ACHN (cell line): Measurements from ENCODE around the gene EGFR.
A peak's percentile ranks its signal among the peaks of the same experiment; 100 is the strongest.

Experiments
- DNase-seq: peaks from one replicate; pipeline ENCODE4 v3.0.0-alpha.2; 2015
- in situ Hi-C: cut with HindIII; loops from 2 replicates; pipeline ENCODE4 v1.10.0; 2017; ENCODE audit warnings: low sequenced_read_pairs, low pct_ligation_motif_present, low pct_unique_long_range_greater_than_20kb

The EGFR gene

DNA sequence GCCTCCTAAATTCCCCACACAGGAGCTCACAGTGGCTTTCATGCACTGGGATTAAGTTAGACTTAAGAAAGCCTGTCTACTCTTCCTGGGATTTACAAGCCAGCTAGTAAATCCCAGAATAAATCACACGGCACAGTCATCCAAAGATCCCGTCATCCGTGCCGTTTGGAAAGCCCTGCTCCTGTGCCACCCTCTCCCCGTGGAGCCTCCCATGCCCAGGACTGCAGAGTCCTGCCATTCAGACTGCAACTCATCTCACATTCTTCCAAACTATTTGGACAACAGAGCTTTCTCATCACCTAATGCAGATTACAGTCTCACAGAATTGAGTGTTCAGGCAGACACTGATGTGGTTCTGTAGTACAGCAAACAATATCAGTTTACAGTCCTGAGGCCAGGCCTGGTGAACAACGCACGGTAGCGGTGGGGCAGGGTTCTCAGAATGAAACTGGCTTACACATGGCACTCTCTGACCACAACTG, 166.5 kb downstream of the EGFR start:
- DNase-seq, result no peak
- in situ Hi-C loops, result no loop called here

DNA sequence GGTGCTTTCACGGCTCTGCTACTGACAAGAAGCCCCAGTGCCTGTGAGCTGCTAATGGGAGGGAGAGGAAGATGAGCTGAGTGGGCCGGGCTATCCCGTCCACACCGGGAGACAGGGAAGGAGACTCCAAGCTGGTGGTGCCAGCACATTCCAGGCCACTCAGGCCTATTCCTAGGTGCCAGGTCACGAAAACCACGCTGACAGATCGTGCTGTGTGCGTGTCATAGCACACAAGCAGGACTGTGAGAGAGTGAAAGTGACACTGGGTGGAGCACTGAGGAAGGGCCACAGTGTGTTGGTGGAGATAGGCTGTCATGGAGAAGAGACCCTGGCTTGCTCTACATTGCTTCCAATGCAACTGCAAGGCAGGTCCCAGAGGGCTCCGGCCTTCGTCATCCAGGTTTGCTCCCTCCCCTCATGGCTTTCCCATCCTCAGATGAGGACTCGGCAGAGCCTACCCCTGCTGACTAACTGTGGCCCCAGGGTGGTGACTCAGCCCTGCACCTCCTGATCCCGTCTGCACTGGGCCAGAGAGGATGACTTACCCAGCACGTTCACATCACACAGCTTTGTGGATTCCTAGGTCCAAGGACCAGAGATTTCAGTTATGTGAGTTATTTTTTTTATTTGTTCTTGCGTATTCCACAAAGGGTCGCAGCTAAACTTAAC, 167.3 kb downstream of the EGFR start:
- in situ Hi-C loops, result no loop called here
- peak; percentile 97 for DNase-seq

DNA sequence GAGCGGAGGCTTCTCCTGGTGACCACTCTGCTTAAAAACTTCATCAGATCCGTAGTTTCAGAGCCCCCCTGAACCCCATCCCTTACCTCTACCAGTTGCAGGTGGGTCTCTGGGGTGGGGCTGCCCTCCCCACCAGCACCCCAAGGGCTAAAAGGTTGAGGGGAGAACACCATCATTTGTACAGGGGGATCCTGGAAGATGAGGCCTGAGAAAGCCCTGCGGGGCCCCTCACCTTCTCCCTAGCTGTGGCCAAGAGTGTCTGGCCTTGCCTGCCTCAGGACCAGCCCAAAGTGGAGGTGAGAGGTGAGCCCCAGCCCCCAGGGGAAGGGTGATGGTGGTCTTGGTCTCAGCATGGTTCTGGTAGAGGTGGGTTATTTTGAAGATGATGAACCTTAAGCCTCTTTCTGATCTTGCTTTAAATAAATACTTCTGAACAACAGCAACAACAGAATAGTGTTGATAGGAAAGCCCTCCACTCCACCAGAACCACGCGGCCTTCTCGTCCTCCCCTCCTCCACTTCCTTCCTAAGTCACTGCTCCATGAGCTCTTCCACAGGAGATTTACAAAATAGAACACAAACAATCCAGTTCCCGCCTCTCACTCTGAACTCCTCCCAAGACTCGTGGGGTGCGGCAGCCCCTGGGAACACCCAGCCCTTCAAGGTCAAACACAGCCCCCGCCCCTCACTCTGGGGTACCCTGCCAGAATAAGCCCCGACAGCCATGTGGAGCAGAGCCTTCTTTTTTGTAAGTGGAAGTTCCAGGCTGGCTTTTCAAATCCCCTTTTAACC, 169.1 kb downstream of the EGFR start:
- in situ Hi-C loops, result no loop called here
- DNase-seq, result no peak

DNA sequence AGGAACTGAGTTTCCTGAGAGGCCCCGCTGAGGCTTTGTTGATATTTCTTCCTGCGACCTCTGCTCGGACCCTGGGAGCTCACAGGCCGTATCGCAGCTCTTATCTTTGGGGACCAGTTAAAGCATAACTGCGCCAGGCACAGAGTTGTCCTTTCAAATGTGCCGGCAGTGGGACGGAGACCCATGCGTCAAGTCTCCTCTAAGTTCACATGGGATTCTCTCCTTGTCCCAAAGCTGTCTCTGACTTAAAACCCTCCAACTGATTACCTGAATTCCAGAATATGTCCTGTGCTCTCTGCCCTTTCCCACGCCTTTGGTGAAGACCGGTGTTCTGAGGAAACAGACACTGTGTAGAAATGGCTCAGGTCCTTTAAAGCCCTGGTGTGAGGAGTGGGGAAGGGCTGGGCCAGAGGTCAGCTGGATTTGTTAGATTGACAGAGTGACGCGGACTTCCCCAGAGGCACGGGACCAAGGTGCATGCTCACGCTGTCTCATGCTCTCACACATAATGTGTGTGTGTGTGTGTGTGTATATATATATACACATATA, 169.8 kb downstream of the EGFR start:
- no peak for DNase-seq
- in situ Hi-C loops, result no loop called here

DNA sequence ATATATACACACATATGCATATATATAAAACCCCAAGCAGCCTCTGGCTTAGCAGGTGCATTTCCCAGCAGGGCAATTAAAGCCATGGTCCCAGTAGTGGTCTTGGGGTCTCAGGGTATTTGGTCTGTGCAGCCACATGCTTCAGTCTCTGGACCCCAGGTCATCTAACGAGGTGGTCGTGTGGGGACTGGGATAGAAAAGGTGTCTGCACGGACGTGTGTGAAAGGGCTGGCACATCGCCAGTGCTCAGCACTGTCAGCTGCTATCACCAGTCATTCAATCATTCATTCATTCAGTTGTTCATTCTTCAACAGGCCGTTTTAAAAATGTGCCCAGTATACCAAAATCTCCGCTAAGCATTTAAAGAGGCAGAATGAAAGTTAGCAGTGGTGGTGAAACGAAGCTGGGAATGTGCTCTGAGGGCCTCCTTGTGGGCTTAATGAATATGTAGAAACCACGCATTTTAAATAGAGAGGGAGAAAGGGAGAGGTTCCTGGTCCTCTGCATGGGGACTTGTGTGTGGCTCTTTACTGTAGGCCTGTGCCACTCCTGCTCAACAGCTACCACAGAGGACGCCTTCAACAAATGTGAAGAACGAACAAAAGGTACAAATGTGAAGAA, 170.4 kb downstream of the EGFR start:
- no peak for DNase-seq
- in situ Hi-C loops, result no loop called here

DNA sequence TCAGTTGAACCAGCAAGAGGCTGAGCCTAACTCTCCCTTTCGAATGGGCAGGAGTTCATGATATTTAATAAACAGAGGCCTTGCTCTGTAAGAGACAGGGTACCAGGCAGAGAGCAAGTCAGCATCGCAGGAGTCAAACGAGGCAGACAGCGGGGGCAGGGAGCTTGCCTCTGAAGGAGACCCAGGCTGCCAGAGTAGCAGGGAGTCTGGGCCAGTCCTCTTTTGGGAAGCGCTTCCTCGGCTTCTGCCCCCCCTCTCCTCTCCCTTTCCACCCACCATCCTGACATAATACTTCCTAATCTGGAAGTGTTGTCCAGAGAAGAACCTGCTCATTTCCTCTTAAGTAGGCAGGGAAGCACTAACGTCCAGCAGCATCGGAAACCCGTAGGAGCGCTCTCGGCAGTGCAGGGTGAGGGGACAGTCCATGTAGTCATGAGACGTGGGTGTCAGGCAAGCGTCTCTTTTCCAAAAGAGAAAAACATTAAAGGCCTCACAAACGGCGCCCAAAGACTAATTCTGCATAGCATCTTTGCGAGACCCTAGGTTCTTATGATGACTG, 171.1 kb downstream of the EGFR start:
- DNase-seq, result no peak
- in situ Hi-C loops, result no loop called here

DNA sequence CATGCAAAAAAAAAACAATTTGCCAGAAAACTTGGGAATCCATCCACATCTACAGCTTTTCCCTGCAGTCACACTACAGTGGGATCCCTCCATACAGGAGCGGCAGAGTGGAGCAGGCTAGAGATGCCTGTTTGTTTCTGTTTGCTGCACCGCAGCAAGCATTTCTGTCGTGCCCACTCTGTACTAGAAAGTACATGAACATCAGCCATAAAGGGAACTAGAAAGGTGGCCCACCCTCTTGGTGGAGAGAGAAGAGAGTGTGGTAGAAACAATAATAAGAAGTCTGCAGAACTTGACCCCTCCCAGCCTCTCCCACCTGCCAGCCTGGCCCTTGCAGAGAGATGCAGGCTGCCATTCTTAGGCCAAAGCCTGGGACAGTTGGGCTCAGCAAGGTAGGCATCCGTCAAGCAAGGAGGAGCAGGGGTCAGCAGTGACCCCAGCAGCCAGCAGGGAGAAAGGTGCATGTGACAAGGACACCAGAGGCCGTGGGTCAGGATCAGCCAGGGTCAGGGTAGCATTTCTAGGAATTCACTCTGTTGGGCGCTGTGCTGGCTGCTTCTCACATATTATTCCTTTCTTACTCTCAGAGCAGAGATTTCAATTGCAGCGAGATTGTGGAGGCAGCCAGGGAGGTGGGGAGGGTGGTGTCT, 171.8 kb downstream of the EGFR start:
- in situ Hi-C loops, result no loop called here
- no peak for DNase-seq

DNA sequence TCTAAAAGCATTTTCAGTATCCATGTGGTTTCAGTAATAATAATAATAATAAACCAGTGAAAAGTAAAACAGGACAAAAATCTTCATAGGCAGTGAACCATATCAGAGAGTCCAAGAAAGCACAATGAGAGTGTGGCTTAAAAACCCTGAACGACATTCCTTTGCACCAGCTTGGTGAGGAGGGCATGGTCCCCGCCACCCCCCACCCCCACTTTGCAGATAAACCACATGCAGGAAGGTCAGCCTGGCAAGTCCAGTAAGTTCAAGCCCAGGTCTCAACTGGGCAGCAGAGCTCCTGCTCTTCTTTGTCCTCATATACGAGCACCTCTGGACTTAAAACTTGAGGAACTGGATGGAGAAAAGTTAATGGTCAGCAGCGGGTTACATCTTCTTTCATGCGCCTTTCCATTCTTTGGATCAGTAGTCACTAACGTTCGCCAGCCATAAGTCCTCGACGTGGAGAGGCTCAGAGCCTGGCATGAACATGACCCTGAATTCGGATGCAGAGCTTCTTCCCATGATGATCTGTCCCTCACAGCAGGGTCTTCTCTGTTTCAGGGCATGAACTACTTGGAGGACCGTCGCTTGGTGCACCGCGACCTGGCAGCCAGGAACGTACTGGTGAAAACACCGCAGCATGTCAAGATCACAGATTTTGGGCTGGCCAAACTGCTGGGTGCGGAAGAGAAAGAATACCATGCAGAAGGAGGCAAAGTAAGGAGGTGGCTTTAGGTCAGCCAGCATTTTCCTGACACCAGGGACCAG, 172.5 kb downstream of the EGFR start:
- peak; percentile 32 for DNase-seq
- in situ Hi-C loops, result no loop called here

DNA sequence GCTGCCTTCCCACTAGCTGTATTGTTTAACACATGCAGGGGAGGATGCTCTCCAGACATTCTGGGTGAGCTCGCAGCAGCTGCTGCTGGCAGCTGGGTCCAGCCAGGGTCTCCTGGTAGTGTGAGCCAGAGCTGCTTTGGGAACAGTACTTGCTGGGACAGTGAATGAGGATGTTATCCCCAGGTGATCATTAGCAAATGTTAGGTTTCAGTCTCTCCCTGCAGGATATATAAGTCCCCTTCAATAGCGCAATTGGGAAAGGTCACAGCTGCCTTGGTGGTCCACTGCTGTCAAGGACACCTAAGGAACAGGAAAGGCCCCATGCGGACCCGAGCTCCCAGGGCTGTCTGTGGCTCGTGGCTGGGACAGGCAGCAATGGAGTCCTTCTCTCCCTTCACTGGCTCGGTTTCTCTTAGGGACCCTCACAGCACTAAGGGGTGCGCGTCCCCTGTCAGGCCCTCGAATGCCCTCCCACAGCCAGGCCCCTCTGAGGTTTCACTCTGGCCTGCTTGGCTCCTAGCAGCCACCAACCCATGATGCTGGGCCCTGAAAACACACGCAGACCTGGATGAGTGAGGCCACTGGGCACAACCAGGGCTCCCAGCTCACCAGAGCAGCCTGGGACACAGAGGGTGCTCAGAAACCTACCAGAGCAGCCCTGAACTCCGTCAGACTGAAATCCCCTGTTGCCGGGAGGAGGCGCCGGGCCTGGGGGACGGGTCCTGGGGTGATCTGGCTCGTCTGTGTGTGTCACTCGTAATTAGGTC, 173.3 kb downstream of the EGFR start:
- no peak for DNase-seq

DNA sequence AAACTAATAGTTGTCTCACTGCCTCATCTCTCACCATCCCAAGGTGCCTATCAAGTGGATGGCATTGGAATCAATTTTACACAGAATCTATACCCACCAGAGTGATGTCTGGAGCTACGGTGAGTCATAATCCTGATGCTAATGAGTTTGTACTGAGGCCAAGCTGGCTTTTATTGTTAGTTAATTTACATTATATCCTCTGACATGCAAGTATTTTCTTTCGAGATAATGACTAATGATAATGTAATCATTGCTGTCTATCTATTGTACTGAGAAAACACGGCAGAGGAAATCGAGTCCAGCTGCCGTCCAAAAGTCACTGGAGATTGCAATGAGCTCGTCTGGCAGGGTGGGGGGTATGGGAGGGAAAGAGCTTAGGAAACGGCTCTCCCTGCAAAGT, 173.9 kb downstream of the EGFR start:
- in situ Hi-C loops, result no loop called here
- DNase-seq, result no peak

More for the DNA sequence above, 173.3 kb downstream of the EGFR start:
- in situ Hi-C loops, result no loop called here

DNA sequence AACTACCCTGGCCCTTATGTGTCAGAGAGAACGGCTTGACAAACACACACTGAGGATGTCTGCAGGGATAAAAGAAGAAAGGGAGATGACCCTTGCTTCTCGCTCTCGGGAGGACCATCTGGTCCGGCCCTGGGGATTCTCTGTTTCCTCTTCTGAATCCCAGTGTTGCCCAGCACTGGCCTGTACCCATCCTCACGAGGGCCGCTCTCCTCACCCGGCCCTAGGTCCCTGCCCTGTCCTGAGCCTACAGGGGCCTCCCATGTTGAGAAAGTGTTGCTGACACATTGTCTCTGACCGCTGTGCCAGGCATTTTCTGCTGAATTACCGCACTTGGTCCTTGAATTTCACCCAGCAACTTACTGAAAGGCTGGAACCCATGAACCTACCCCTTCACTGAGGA, 174.4 kb downstream of the EGFR start:
- in situ Hi-C loops, result no loop called here
- DNase-seq, result no peak

DNA sequence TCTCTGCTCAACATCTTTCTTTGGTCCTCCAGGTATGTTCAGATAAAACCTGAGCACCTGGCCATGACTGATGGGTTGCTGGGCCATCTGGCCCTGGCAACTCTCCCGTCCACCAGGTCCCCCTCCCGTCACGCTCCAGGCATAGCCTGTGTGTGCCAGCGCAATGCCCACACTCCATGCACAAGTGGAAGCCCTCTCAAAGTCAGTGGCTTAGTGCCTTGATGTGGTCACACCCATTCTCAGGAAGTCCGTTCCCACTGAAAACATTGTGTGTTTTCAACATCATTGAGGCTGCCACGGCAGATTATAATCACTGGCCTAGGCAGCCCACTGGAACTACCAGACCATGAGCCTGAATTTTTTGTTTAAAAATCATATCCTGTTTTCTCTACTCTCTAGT, 175.7 kb downstream of the EGFR start:
- DNase-seq, result no peak
- in situ Hi-C loops, result no loop called here

DNA sequence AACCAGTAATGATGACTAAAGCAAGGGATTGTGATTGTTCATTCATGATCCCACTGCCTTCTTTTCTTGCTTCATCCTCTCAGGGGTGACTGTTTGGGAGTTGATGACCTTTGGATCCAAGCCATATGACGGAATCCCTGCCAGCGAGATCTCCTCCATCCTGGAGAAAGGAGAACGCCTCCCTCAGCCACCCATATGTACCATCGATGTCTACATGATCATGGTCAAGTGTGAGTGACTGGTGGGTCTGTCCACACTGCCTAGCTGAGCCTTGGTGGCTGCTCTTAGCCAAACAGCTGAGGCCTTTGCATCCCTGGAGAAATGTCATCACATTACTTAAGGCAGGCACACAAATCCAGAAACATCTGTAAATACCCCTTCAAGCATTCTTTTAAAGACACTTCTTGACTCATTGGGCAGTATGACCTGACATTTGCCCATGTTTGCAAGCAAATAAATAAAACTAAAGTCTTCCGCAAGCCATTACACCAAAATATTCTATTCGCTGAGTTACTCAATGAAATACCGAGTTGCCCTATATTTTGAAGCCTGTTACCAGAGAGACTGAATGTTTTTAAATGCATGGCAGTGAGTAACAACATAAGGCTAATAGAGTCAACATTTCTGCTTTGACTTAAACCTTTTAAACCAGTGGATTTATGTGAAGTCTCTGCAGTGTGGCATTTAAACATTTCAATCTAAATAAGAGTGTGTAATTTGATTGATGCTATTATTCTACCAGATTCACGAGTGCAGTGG, 180.0 kb downstream of the EGFR start:
- DNase-seq, result no peak
- in situ Hi-C loops, result no loop called here

DNA sequence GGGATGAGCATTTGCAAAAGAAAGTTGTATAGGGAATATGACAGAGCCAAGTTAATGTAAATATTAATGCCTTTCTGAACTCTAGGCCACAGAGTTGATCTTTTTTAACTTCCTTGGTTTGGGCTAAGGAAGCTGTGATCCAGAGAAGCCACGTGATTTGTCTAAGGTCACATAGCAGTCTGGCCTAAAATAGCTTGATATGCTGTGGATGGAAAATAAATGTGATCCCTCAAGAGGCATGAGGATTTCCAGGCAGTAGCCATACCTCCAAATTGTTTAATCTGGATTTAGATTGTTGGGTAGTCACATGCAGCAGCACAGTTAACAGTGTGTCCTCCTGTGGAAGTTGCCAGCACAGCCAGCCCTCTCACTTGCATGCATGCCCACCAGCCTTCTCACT, 180.6 kb downstream of the EGFR start:
- in situ Hi-C loops, result no loop called here
- no peak for DNase-seq

DNA sequence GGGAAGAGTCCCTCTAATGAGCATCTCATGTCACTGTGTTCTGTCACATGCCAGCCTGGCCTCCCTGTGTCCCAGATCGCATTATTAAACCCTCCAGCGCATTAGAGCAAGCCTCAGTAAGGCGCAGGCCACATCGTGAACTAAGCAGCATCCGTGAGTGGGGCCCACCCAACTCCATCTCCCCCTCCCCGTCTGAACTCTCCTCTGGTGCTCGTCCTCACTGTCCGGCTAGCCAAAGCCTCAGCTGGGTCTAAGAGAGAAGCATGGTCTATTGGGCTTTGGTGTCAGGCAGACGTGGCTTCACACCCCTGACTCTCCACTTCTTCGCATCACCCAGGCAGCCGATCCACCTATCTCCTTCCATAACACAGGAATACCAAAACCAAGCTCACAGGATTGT, 181.6 kb downstream of the EGFR start:
- no peak for DNase-seq
- in situ Hi-C loops, result loop anchor here (10.0 kb wide), 1 partner anchor 54 kb away; no protein-coding TSS in a partner anchor

DNA sequence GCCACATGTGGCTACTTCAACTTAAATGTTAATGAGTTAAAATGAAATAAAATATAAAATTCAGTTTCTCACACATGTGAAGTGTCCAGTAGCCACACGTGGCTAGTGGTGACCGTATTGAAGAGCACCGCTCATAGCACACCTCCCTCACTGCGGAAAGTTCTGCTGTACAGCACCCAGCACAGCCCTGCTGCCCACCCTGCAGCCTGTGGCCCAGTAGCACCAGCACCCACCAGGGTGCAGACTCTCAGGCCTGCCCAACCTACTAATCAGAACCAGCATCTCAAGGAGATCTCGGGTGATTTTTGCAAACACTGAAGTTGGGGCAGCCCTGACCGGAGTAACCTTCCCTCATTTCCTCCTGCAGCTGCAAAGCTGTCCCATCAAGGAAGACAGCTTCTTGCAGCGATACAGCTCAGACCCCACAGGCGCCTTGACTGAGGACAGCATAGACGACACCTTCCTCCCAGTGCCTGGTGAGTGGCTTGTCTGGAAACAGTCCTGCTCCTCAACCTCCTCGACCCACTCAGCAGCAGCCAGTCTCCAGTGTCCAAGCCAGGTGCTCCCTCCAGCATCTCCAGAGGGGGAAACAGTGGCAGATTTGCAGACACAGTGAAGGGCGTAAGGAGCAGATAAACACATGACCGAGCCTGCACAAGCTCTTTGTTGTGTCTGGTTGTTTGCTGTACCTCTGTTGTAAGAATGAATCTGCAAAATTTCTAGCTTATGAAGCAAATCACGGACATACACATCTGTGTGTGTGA, 183.5 kb downstream of the EGFR start:
- in situ Hi-C loops, result loop anchor here (10.0 kb wide), 1 partner anchor 52 kb away; no protein-coding TSS in a partner anchor
- no peak for DNase-seq
